B cell (primary cell): ENCODE results near the gene TLR2.

Source experiments
- EZH2 ChIP-seq: IDR thresholded peaks from 2 replicates; pipeline ENCODE4 v1.6.1; 2012; ENCODE audit warnings: borderline replicate concordance, low read depth, mild to moderate bottlenecking, moderate library complexity, low read length; ENCODE audit not compliant: insufficient read depth, poor library complexity, severe bottlenecking
- TF ChIP-seq, protein P1 (sequence below): fragments of 200-600 bp; IDR thresholded peaks from one replicate; pipeline ENCODE4 v1.8.0; 2022; ENCODE audit warnings: antibody characterized with exemption, mild to moderate bottlenecking

DNA sequence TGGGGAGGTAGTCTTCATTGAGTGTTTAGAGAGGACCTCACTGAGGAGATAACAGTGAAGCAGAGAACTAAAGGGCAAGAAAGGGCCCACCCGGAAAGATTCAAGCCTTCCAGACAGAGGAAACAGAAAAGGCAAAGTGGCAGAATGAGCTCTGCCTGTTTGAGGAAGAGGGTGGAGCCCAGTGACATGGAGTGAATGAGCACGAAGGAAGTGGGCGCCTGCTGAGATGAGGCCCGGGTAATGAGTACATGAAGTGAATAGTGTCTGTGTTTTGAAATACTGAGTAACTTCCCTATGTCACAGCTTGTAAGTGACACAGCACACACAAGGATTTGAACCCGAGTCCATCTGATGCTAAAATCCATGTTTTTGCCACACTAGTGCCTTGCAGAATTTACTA lies 32.5 kb upstream of the TLR2 start:
- TF ChIP-seq, protein P1, sequence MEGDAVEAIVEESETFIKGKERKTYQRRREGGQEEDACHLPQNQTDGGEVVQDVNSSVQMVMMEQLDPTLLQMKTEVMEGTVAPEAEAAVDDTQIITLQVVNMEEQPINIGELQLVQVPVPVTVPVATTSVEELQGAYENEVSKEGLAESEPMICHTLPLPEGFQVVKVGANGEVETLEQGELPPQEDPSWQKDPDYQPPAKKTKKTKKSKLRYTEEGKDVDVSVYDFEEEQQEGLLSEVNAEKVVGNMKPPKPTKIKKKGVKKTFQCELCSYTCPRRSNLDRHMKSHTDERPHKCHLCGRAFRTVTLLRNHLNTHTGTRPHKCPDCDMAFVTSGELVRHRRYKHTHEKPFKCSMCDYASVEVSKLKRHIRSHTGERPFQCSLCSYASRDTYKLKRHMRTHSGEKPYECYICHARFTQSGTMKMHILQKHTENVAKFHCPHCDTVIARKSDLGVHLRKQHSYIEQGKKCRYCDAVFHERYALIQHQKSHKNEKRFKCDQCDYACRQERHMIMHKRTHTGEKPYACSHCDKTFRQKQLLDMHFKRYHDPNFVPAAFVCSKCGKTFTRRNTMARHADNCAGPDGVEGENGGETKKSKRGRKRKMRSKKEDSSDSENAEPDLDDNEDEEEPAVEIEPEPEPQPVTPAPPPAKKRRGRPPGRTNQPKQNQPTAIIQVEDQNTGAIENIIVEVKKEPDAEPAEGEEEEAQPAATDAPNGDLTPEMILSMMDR: no peak
- TF ChIP-seq EZH2: no peak
